GM23338 (cell line): ENCODE results near the gene TYK2. TPM values are rescaled to one million over a fixed set of nuclear protein-coding genes. Genes with fewer than 3 reads are reported as not detected.

Experiments
- CTCF ChIP-seq, 2 experiments: fragments of 200-600 bp in 1 of 2; sonication (generic) in 1 of 2; conservative IDR thresholded peaks; 2 replicates each; pipeline versions ENCODE4 v1.5.1 to v1.6.1; 2016 to 2017; ENCODE audit warnings: antibody characterized with exemption in 2 of 2, low read depth in 2 of 2, mild to moderate bottlenecking in 2 of 2, moderate library complexity in 1 of 2
- ZNF114 ChIP-seq: fragments of 250-450 bp; sonication (Bioruptor Pico); IDR thresholded peaks from 2 replicates; pipeline ENCODE4 v1.5.0; 2020; ENCODE audit warnings: mild to moderate bottlenecking, moderate library complexity
- ZNF462 ChIP-seq: fragments of 250-450 bp; sonication (Bioruptor Pico); IDR thresholded peaks from 2 replicates; pipeline ENCODE4 v1.5.0; 2020; ENCODE audit warnings: mild to moderate bottlenecking, moderate library complexity
- polyA plus RNA-seq: library from polyadenylated mRNA; unstranded; fragments of >200 nt; fragmentation: Nextera tagmentation; extraction: Ambion mirVana; gene quantifications from 2 replicates; pipeline ENCODE4 v1.2.1, GENCODE V29; 2016
- total RNA-seq: library from RNA; depleted of rRNA; stranded (reverse); fragments of >200 nt; shearing (Covaris generic); gene quantifications from 2 replicates; pipeline ENCODE4 v1.2.3, GENCODE V29; 2014
- TF ChIP-seq, protein P1 (sequence below): IDR thresholded peaks from 2 replicates; pipeline ENCODE4 v1.6.1; 2016; ENCODE audit warnings: antibody characterized with exemption

TYK2 gene
- total and polyA plus RNA-seq, 2 experiments from 2014 or later, result 29.1 to 30.7 TPM

DNA sequence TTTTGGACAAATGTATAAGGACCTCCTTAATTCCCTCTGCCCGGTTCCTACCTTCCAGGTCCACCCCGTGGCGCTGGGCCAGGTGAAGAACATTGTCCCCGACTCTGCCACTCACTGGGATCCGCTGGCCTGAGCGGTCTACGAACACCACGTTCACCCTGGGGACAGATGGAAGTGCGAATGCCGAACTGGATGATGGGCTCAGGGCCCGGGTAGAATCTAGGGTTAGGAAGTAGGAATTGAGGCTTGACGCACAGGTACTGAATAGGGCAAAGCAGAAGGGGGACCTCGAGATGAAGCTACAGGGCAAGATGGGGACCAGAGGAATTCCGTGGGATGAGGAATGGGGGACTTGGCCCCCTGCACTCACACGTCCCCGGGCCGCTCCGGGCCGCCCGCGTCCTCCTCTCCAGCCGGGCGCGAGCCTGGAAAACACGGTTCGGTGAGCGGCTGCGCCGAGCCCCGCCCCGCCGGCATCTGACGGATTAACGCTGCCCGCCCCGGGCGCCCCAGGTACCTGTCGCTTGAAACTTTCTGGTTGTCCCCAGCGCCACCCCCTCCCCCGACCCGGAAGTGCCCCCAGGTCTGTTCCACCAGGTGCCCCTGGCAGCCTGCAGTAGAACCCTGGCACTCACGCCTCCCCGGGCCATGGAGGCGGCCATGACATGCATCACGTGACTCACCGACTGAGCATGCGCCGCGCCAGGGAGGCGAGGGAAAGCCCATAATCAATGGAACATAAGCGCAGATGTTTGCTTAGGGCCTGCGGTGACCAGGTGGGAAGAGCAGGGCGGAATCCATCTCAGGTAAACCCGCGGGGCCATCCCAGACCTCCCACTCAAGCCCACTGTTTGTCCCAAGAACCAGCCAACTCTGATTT, 64.8 kb downstream of the TYK2 start, which contains the start of gene FDX2 (continued):
- TF ChIP-seq CTCF (conservative IDR thresholded peaks at IDR 0.05; ENCODE audit: low read depth in 2 of 2), result no peak
- TF ChIP-seq ZNF114 (CRISPR knock-in tag), result no peak
- TF ChIP-seq, protein P1, sequence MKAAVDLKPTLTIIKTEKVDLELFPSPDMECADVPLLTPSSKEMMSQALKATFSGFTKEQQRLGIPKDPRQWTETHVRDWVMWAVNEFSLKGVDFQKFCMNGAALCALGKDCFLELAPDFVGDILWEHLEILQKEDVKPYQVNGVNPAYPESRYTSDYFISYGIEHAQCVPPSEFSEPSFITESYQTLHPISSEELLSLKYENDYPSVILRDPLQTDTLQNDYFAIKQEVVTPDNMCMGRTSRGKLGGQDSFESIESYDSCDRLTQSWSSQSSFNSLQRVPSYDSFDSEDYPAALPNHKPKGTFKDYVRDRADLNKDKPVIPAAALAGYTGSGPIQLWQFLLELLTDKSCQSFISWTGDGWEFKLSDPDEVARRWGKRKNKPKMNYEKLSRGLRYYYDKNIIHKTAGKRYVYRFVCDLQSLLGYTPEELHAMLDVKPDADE, result 0 out of 2 replicates have a peak, but pooled peaks have one; percentile 35
- TF ChIP-seq ZNF462 (CRISPR knock-in tag), result no peak
